AML-193 (cell line): ENCODE measurements around the gene ATF3.
"Not testable (repeated sequence)": the region's sequence is repeated elsewhere in the genome, so short reads cannot be mapped to it uniquely, and the experiment has no call there.

Source experiments
- DNase-seq, 2 experiments: peaks; one replicate each; lab custom pipeline; 2025; lab: John Stamatoyannopoulos, UW

ATF3 gene

GRCh38 chr1:212628046-212628445 is 19.5 kb downstream of the ATF3 start:
- DNase-seq, result no peak

DNA sequence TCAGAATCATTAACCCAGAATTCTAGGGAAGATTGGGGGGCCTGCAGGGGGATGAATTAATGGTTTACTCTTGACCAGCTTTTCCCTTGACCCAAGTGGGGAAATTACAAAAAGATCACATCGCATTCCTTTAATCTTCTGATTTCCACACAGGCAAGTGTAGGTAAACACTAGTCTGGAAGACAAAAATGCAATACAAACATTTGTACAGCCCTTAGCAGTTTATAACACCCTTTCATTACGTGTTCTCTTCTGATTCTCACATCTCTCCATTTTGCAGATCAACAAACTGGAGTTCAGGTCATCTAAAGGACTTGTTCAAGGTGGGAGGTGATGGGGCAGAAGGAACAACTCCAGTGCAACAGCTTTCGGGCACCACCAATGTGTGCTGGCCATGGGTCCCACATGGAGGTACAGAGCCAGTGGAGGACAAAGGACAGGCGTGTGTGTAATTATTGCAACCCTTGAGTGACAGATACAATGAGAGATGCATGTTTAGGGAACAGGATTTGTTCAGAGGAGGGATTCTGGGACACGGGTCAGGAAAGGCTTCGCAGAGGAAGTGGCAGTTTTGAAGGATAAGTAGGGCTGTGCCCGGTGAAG is 20.4 kb downstream of the ATF3 start:
- DNase-seq, result no peak

GRCh38 chr1:212629450-212630157 is 21.0 kb downstream of the ATF3 start:
- DNase-seq, result no peak

DNA sequence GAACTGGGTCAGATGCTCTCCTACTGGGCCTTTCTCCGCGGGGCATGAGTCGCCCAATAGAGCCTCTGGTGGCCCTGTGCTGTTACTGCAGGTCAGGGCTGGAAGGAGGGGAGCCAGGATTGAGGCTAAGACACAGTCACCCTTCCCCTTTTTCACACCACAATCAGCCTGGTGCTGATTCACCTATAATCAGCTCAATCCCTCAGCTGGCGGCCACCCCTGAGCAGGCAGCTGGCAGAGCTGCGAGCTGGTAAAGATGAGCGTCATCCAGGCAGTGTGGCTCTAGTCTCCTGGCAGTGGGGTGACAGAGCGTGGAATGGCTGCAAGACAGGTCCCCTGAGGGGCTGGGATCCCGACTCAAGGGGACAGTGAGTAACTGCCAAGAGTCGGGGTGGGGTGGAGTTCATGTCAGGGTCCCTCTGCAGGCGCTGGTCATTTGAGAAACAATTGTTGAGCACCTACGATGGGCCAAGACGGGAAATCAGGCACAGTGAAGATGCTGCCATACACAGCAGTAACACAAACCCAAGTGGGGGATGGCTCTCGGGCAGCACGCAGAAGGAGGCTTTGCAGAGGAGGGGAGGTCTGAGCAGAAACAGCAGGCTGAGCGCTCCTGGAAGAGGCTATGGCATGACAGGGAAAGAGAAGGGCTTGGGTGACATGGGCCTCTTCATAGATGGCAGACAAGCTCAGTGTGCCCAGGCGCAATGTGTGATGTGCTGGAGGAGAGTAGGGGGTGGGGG is 21.8 kb downstream of the ATF3 start:
- peak; percentile 82 to 87 for DNase-seq

DNA sequence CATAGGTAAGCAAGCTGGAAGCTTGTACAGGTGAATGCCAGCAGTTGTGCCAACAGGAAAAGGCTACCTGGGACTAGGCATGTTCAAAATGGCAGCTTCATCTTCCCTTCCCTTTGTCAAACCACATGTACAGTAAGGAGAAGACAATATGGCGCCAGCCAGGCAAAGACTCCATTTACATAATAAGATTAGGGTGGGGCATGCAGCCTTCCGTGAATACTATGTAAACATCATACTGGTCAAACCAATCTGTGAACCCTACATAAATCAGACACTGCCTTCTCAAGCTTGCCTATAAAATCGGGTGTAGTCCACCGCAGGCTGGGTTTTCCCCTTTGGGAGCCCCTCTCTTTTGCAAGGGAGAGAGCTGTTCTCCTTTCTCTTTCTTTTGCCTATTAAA is 24.6 kb downstream of the ATF3 start:
- no peak for DNase-seq

DNA sequence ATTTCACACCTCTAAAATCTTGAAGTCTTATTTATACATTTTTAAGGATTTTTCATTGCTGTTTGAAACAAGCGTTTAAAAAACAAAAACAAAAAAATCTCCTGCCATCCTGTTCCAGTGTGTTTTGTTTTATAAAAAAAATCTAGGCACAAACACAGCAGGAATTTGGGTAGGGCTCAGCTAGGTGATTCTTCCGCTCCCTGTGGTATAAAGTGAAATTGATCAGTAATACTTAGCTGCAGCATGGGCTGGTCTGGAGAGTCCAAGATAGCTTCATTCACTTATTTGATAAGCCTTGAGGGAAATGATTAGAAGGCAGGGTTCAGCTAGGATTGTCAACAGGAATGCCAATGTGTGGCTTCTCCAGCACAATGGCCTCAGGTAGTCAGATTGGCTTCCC is 25.7 kb downstream of the ATF3 start:
- no peak for DNase-seq

DNA sequence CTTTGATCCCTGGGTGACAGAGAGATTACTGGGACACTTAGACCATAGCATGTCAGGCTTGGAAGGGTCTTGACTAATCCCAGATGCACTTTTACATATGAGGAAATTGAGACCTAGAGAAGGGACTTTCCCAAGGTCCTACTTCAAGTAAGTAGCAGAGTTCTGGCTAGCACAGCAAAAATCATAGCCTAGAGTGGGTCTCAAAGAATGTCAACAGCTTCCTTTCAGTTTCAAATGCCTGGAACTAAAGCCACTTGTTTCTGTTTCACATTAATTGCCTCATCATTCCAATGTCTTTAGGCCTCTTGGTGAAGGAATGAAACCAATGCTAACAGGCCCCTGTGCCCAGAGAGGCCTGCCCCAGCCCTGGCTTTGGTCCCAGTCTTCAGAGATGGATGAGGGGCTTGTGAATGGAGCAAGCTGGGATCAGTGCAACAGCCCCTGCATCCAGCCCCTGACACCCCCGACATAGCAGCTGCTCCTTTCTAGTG is 26.6 kb downstream of the ATF3 start:
- no peak for DNase-seq

DNA sequence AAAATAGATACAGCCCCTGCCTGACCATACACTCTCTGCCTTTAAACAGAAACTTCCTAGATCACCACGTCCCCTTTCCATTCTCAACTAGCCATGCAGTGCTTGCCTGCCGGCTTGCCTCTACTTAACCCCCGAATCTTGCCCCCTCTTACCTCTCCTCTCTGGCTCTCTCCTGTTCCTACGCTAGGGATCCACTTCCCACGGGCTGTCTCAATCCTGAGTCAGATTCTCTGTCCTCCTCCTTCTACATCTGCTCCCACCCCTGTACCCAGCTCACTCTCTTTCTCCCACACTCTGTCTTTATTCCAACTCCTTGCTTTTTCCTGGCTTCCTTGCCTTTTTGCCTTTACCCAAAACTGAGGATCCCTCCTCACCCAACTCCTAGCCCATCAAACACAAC is 29.3 kb downstream of the ATF3 start:
- DNase-seq, result no peak

- DNase-seq, result no peak
Observed at GRCh38 chr1:212638492-212639151, 30.1 kb downstream of the ATF3 start.

- DNase-seq, result not testable (repeated sequence)
Observed at GRCh38 chr1:212639524-212639923, 31.0 kb downstream of the ATF3 start.

DNA sequence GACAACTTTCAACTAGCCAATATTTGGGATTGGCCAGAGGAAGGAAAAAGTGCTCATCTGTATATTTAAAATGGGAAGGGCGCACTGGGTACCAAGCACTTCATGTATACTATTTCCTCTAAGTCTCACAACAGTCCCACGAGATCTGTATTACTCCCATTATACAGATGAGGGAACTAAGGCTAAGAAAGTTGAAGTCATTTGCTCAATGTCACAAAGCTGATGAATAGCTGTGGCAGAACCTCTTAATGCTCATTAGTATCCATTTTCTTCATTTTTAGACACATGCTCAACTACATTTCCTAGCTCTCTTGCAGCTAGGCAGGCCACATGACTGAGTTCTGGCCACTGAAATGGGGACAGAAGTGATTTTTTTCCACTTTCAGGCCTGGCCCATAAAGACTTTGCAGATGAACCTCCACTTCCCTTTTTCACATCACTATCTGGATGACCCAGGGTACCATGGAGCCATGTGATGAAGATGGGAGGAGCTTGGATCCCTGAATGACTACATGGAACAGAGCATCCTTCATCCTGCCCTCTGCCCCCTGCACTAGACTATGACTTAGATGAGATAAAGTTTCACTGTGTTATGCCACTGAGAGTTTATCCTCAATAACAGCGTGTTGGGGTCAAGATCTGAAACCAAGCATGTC is 31.8 kb downstream of the ATF3 start:
- no peak for DNase-seq

GRCh38 chr1:212641956-212642355 is 33.4 kb downstream of the ATF3 start:
- no peak for DNase-seq

DNA sequence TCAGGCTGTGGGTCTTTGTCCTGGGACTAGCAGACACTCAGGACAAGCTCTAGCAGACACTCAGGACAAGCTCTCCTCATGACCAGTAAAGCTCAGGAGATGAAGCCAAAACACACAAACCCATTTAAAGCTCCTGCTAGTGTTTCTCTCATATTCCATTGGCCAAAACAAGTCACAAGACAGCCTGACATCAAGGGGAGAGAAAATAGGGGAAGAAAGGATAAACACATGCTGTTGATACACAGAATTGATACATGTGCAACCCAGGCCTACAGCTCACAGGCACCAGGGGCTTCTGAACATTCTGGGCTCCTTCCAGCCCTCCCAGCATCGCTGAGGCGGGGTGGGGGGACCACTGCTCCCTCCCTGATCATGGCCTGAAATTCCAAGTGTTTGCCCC is 35.3 kb downstream of the ATF3 start:
- no peak for DNase-seq

DNA sequence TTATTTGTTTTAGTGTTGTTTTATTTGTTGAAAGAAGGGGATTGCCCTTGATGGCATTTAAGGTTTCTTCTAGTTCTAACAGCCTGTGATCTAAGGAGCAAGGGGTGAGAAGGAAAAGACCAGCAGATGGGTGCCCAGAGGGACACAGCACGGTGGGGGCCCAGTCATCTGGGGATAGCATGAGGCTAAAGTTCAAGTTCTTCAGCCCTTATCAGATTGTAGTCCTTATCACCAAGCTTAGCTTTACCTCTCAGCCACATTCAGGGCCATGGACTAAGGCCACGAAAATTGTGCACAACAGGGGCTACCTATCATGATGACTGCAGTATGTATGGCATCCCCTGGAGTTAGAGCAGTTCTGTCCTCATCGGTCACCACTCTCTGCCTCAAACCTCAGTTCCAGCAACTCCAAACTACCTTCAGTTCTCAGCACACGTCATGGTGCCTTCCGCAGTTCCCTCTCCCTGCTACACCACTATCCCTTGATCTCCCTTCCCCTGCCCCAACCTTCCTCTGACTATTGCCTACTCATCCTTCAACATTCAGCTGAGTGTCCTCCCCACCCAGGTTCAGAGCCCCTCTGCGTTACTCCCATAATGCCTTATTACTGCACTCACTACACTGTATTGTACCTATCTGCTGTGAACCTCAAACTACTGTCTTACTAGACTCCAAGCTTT is 36.4 kb downstream of the ATF3 start:
- DNase-seq, result no peak

DNA sequence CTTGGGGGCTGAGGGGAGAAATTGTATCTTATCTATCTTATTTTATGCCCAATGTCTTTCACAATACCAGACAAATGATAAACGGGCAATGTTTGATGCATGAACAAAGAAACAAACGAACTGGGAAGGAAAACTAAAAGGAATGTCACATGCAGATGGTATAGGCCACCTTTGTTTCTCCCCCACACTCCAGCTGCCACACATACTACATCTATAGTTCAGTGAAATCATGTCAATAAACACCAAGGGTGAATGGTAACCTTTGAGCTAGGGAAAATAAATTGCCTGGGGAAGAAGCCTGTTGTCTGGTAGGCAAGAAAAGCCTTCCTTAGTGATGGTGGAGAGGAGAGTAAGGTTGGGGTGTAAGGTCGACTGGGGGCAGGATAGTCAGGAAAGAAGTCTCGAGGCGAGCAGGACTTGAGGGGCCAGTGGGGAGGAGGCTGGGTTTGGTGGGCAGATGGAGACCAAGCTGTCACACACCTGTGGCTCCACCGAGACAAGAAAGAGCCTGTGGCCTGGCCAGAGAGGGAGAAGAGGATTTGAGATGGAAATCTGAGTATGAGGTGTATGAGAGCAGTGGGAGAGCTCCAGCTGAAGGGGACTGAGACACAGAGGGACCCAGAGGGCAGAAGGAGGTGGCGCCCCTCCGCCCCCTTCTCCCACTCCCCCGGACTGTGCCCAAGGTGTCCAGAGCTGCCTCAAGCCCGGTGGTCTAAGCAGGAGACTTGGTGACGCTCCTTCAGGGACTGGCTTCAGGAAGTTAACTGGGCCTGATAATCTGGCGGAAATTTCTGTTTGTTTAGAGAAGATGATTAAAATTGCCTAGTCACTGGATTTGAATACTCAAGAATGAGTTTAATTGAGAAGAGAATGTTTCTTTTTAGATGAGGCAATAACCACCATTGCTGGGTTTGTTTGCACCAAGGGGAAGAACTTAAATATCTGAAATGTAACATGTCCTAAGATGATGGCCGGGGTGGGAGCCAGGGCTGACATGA is 37.3 kb downstream of the ATF3 start:
- DNase-seq, result no peak

- no peak for DNase-seq
Observed at GRCh38 chr1:212646588-212646987, 38.0 kb downstream of the ATF3 start.

- DNase-seq, result no peak
Observed at GRCh38 chr1:212647004-212647403, 38.4 kb downstream of the ATF3 start.

GRCh38 chr1:212648431-212648830 is 39.9 kb downstream of the ATF3 start:
- no peak for DNase-seq

DNA sequence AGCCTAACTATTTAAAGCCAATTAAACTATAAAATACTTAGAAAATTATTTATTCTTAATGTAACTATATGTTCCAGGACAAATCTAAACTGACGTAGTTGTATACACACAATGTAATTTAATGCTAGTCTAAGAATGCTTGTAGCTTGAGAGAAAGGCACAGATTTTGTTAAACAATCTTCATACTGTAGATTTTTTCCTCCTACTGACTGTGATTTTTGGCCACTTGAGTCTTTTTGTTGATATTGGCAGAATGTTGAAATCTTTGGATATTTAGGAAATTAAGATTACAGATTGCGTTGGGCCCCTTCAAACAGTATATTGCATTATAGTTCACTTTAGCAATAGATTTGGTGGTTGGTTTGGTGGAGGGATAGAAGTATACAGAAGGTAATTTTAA is 40.5 kb downstream of the ATF3 start:
- DNase-seq, result no peak

- no peak for DNase-seq
Observed at GRCh38 chr1:212650228-212650627, 41.7 kb downstream of the ATF3 start.
